Measurements from ENCODE around the gene DPYD. TPM values are rescaled to one million over a fixed set of nuclear protein-coding genes. Genes with fewer than 3 reads are reported as not detected.

The DPYD gene
- total and polyA plus RNA-seq, 7 experiments from 2014 or later = 52.6 to 87.2 (median 57.4) TPM

DNA sequence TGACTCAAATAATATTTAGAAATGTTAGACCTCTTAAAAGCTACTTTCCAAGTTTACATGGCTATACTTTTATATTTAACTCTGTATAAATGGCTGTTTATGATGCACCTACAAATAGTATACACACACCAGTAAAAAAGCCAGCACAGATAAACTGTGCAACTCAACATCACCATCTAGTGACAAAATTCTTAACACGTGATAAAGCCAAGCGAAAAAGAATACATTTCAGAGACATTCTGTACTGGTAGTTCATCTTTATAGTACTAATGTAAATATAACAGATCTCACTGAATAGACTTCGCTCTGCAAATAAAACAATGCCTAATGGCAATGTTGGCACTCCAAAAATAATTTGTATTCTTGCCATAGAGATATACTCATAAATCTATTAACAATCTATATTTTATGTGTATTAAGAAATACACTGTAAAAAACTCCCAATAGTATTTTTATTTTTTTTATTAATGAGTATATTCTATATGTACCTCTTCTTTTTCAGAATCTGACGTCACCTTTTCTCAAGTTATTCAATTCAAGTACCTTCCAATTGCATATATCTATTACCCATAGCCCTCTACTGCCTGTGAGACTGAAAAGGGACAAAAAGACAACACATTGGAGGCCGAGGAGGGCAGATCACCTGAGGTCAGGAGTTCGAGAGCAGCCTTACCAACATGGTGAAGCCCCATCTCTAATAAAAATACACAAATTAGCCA is 100.2 kb downstream of the DPYD start:
- POLR2A ChIA-PET = interaction anchor here (0.8 kb wide), 1 partner anchor 100 kb away, joined by 3 read pairs; the partner anchor contains the start of gene DPYD
- CTCF ChIA-PET = interaction anchor here (0.7 kb wide), 1 partner anchor 174 kb away, joined by 6 read pairs; no protein-coding TSS in a partner anchor
- H3K9me3 ChIP-seq (ENCODE audit: control insufficient read depth in 2 of 3, low read length in 3 of 3) = no peaks in the 10 kb centered on the region
- Mint-ChIP-seq H3K27me3 (no peaks in the 10 kb centered on the region), H3K4me3 (no peak overlapping the region), H3K27ac (no peak overlapping the region), H3K9me3 (no peaks in the 10 kb centered on the region), H3K36me3 (peaks cover 0 to 16% (median 0%) of the 10 kb centered on the region in 5 donors), H3K4me1 (peaks cover 0 to 9% (median 1%) of the 10 kb centered on the region in 7 donors)
- no peak overlapping the region for H3K4me3 ChIP-seq (ENCODE audit: low read length)
- intact Hi-C loops (cut with micrococcal nuclease) = loop anchor here (1.0 to 5.0 kb wide), 3 partner anchors 232 to 854 kb away; no protein-coding TSS in a partner anchor
- no peaks in the 10 kb centered on the region for H3K36me3 ChIP-seq (ENCODE audit: control insufficient read depth in 2 of 3, insufficient read depth in 3 of 3, low read length in 3 of 3)
- ATAC-seq (peak; percentile 32), DNase-seq (peak in 1 of 9 donors; percentile 7)
- no peak overlapping the region for H3K27ac ChIP-seq (ENCODE audit: low read depth, low read length)
- no peaks in the 10 kb centered on the region for H3K4me1 ChIP-seq (ENCODE audit: control insufficient read depth in 2 of 2, insufficient read depth in 2 of 2, low read length in 2 of 2)
- no peaks in the 10 kb centered on the region for H3K27me3 ChIP-seq (ENCODE audit: control insufficient read depth in 2 of 2, insufficient read depth in 2 of 2, low read length in 2 of 2)

DNA sequence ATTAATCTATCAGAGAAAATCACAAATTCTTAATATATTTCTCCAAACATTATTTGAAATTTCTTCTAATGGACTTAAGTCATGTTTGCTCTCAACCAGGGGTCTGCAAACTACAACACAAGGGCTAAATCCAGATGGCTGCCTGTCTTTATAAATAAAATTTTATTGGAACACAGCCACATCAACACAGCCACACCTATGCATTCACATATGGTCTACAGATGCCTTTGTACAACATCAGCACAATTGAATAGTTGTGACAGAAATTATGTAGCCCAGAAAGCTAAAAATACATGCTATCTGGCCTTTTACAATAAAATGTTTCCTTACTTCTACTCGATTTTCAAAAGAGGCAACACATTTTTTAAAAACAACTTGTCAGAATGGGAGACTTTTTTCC is 103.9 kb downstream of the DPYD start:
- peaks cover 2 to 21% (median 8%) of the 10 kb centered on the region in 5 donors for H3K36me3 Mint-ChIP-seq
- no peak for DNase-seq
- peaks cover 0 to 19% (median 11%) of the 10 kb centered on the region in 7 donors for H3K4me1 Mint-ChIP-seq
- no peaks in the 10 kb centered on the region for H3K9me3 Mint-ChIP-seq
- Histone ChIP-seq H3K9me3 (ENCODE audit: control insufficient read depth in 2 of 3, low read length in 3 of 3) (no peaks in the 10 kb centered on the region), H3K4me1 (ENCODE audit: control insufficient read depth in 2 of 2, insufficient read depth in 2 of 2, low read length in 2 of 2) (no peaks in the 10 kb centered on the region), H3K4me3 (ENCODE audit: low read length) (no peak overlapping the region), H3K36me3 (ENCODE audit: control insufficient read depth in 2 of 3, insufficient read depth in 3 of 3, low read length in 3 of 3) (no peaks in the 10 kb centered on the region), H3K27ac (ENCODE audit: low read depth, low read length) (no peak overlapping the region), H3K27me3 (ENCODE audit: control insufficient read depth in 2 of 2, insufficient read depth in 2 of 2, low read length in 2 of 2) (no peaks in the 10 kb centered on the region)
- intact Hi-C loops (cut with micrococcal nuclease) = loop anchor here (5.0 to 10.0 kb wide), 2 partner anchors 575 to 852 kb away; no protein-coding TSS in a partner anchor
- ChIA-PET POLR2A (no interaction called here), CTCF (no interaction called here)
- no peak overlapping the region for H3K4me3 Mint-ChIP-seq
- H3K27me3 Mint-ChIP-seq = no peaks in the 10 kb centered on the region
- no peak for ATAC-seq
- H3K27ac Mint-ChIP-seq = no peak overlapping the region

DNA sequence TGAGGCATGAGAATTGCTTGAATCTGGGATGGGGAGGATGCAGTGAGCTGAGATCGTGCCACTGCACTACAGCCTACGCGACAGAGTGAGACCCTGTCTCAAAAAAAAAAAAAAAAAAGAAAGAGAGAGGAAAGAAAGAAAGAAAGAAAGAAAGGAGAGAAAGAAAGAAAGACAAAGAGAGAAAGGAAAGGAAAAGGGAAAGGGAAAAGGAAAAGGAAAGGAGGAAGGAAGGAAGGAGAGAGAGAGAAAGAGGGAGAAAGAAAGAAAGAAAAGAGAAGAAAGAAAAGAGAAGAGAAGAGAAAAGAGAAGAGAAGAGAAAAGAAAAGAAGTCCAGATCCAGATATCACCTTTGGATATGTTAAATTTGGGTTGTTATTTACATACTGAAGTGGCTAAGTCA is 106.0 kb downstream of the DPYD start:
- H3K4me1 ChIP-seq (ENCODE audit: control insufficient read depth in 2 of 2, insufficient read depth in 2 of 2, low read length in 2 of 2) = no peaks in the 10 kb centered on the region
- Mint-ChIP-seq H3K27me3 (no peaks in the 10 kb centered on the region), H3K4me1 (peaks cover 0 to 15% (median 11%) of the 10 kb centered on the region in 7 donors), H3K9me3 (peaks cover 0 to 2% (median 0%) of the 10 kb centered on the region in 11 donors), H3K27ac (no peak overlapping the region), H3K4me3 (no peak overlapping the region), H3K36me3 (peaks cover 4 to 36% (median 23%) of the 10 kb centered on the region in 5 donors)
- ChIA-PET CTCF (no interaction called here), POLR2A (interaction anchor here (0.7 kb wide), 1 partner anchor 229 kb away, joined by 3 read pairs; no protein-coding TSS in a partner anchor)
- H3K27me3 ChIP-seq (ENCODE audit: control insufficient read depth in 2 of 2, insufficient read depth in 2 of 2, low read length in 2 of 2) = no peaks in the 10 kb centered on the region
- intact Hi-C loops (cut with micrococcal nuclease) = loop anchor here (5.0 to 10.0 kb wide), 2 partner anchors 573 to 850 kb away; no protein-coding TSS in a partner anchor
- no peak overlapping the region for H3K4me3 ChIP-seq (ENCODE audit: low read length)
- DNase-seq = no peak
- no peak overlapping the region for H3K27ac ChIP-seq (ENCODE audit: low read depth, low read length)
- H3K9me3 ChIP-seq (ENCODE audit: control insufficient read depth in 2 of 3, low read length in 3 of 3) = no peaks in the 10 kb centered on the region
- ATAC-seq = no peak
- H3K36me3 ChIP-seq (ENCODE audit: control insufficient read depth in 2 of 3, insufficient read depth in 3 of 3, low read length in 3 of 3) = no peaks in the 10 kb centered on the region

DNA sequence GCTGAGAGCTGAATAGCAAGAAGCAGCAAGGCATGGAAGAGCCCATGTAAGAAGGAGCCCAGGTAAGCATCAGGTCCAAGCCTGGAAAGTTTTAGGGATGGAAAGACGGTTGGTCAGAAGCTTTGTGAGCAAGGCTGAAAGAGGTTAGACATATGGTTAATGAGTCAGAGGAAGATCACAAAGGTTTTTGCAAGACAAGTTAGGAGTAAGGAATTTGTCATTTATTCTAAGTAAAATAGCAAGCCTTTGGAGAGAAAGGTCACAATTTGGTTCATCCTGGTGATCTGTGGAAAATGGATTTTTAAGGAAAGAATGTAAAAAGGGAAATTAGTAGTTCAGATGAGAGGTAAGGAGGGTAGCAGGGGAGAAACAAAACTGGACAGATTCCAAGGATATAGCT is 106.7 kb downstream of the DPYD start:
- intact Hi-C loops (cut with micrococcal nuclease) = loop anchor here in 1 of 2 donors (10.0 kb wide), 1 partner anchor 849 kb away; no protein-coding TSS in a partner anchor
- Histone ChIP-seq H3K4me1 (ENCODE audit: control insufficient read depth in 2 of 2, insufficient read depth in 2 of 2, low read length in 2 of 2) (no peaks in the 10 kb centered on the region), H3K27ac (ENCODE audit: low read depth, low read length) (no peak overlapping the region), H3K27me3 (ENCODE audit: control insufficient read depth in 2 of 2, insufficient read depth in 2 of 2, low read length in 2 of 2) (no peaks in the 10 kb centered on the region), H3K36me3 (ENCODE audit: control insufficient read depth in 2 of 3, insufficient read depth in 3 of 3, low read length in 3 of 3) (no peaks in the 10 kb centered on the region), H3K9me3 (ENCODE audit: control insufficient read depth in 2 of 3, low read length in 3 of 3) (no peaks in the 10 kb centered on the region), H3K4me3 (ENCODE audit: low read length) (no peak overlapping the region)
- ChIA-PET POLR2A (interaction anchor here (0.7 kb wide), 1 partner anchor 228 kb away, joined by 3 read pairs; no protein-coding TSS in a partner anchor), CTCF (no interaction called here)
- H3K27me3 Mint-ChIP-seq = no peaks in the 10 kb centered on the region
- H3K27ac Mint-ChIP-seq = no peak overlapping the region
- DNase-seq (no peak), ATAC-seq (no peak)
- peaks cover 9 to 41% (median 28%) of the 10 kb centered on the region in 5 donors for H3K36me3 Mint-ChIP-seq
- H3K9me3 Mint-ChIP-seq = peaks cover 0 to 6% (median 0%) of the 10 kb centered on the region in 11 donors
- H3K4me1 Mint-ChIP-seq = peaks cover 0 to 15% (median 11%) of the 10 kb centered on the region in 7 donors
- H3K4me3 Mint-ChIP-seq = no peak overlapping the region

DNA sequence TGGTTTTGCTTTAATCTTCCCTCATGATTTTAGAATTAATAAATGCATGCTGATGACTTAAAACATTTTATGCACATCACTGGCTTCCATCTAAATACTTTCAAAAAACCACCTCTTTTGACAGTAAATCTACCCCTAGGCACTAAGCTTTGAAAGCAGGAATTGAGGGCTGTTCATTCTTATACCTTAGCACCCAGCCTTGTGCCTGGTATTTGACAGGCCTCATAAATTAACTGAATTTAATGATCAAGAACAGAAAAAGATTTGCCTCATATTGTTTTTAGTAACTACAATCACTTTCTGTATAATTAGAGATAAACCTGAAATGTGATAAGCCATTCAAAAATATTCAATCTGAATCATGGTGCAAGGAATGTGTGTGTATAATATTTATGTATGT is 108.8 kb downstream of the DPYD start:
- no peaks in the 10 kb centered on the region for H3K27me3 Mint-ChIP-seq
- Histone ChIP-seq H3K4me1 (ENCODE audit: control insufficient read depth in 2 of 2, insufficient read depth in 2 of 2, low read length in 2 of 2) (no peaks in the 10 kb centered on the region), H3K4me3 (ENCODE audit: low read length) (no peak overlapping the region), H3K27ac (ENCODE audit: low read depth, low read length) (no peak overlapping the region), H3K9me3 (ENCODE audit: control insufficient read depth in 2 of 3, low read length in 3 of 3) (no peaks in the 10 kb centered on the region), H3K36me3 (ENCODE audit: control insufficient read depth in 2 of 3, insufficient read depth in 3 of 3, low read length in 3 of 3) (no peaks in the 10 kb centered on the region), H3K27me3 (ENCODE audit: control insufficient read depth in 2 of 2, insufficient read depth in 2 of 2, low read length in 2 of 2) (no peaks in the 10 kb centered on the region)
- POLR2A ChIA-PET = no interaction called here
- ATAC-seq (no peak), DNase-seq (no peak)
- peaks cover 0 to 6% (median 0%) of the 10 kb centered on the region in 11 donors for H3K9me3 Mint-ChIP-seq
- intact Hi-C loops (cut with micrococcal nuclease) = loop anchor here in 1 of 2 donors (2.0 to 10.0 kb wide), 2 partner anchors 15 to 847 kb away; no protein-coding TSS in a partner anchor
- CTCF ChIA-PET = no interaction called here
- peaks cover 9 to 38% (median 32%) of the 10 kb centered on the region in 5 donors for H3K36me3 Mint-ChIP-seq
- no peak overlapping the region for H3K4me3 Mint-ChIP-seq
- no peak overlapping the region for H3K27ac Mint-ChIP-seq
- H3K4me1 Mint-ChIP-seq = peaks cover 0 to 15% (median 12%) of the 10 kb centered on the region in 7 donors

- H3K9me3 ChIP-seq (ENCODE audit: control insufficient read depth in 2 of 3, low read length in 3 of 3) = no peaks in the 10 kb centered on the region
- Mint-ChIP-seq H3K4me1 (peaks cover 0 to 24% (median 15%) of the 10 kb centered on the region in 7 donors), H3K27ac (peak overlapping the region in 1 of 9 donors; percentile 0), H3K27me3 (no peaks in the 10 kb centered on the region), H3K4me3 (no peak overlapping the region), H3K9me3 (peaks cover 0 to 6% (median 0%) of the 10 kb centered on the region in 11 donors), H3K36me3 (peaks cover 5 to 39% (median 25%) of the 10 kb centered on the region in 5 donors)
- no peaks in the 10 kb centered on the region for H3K4me1 ChIP-seq (ENCODE audit: control insufficient read depth in 2 of 2, insufficient read depth in 2 of 2, low read length in 2 of 2)
- no peak overlapping the region for H3K4me3 ChIP-seq (ENCODE audit: low read length)
- DNase-seq = no peak
- intact Hi-C loops (cut with micrococcal nuclease) = loop anchor here in 1 of 2 donors (1.0 kb wide), 1 partner anchor 9 kb away; no protein-coding TSS in a partner anchor
- no peak for ATAC-seq
- ChIA-PET POLR2A (no interaction called here), CTCF (interaction anchor here (0.8 kb wide), 1 partner anchor 668 kb away, joined by 3 read pairs; no protein-coding TSS in a partner anchor)
- no peaks in the 10 kb centered on the region for H3K27me3 ChIP-seq (ENCODE audit: control insufficient read depth in 2 of 2, insufficient read depth in 2 of 2, low read length in 2 of 2)
- H3K36me3 ChIP-seq (ENCODE audit: control insufficient read depth in 2 of 3, insufficient read depth in 3 of 3, low read length in 3 of 3) = no peaks in the 10 kb centered on the region
- no peak overlapping the region for H3K27ac ChIP-seq (ENCODE audit: low read depth, low read length)
Observed at GRCh38 chr1:97806996-97807520, 113.8 kb downstream of the DPYD start.
